Endothelial cell of umbilical vein (primary cell): ENCODE results near the gene GNPAT. TPM values are rescaled to one million over a fixed set of nuclear protein-coding genes. Genes with fewer than 3 reads are reported as not detected.

Experiments
- BruUV-seq: library from RNA; stranded (reverse); fragments of 400-500 nt; replicated peaks from 2 replicates; lab custom pipeline; 2021; lab: Mats Ljungman, UMichigan
- CTCF ChIA-PET: fragments of 300-600, 350-600 bp; sonication (Branson Sonifier 250); formaldehyde crosslinking; loops from one replicate; lab custom pipeline; 2021; ENCODE audit warnings: antibody characterized with exemption, inconsistent platforms; lab: Charles Lee
- POLR2A ChIA-PET: fragments of 300-600, 350-600 bp; sonication (Branson Sonifier 250); formaldehyde crosslinking; loops from one replicate; lab custom pipeline; 2021; ENCODE audit warnings: antibody characterized with exemption, inconsistent platforms; lab: Charles Lee
- DNase-seq: peaks from one replicate; pipeline ENCODE4 v3.0.0-alpha.2; 2011; ENCODE audit warnings: low read depth, low spot score
- FAIRE-seq: peaks from 2 replicates; lab custom pipeline; 2011; peaks lifted over from hg19 to GRCh38; lab: Jason Lieb, UNC
- H2AFZ ChIP-seq: 2 replicates; pipeline ENCODE4 v1.6.0; 2012; ENCODE audit warnings: low read depth, low read length, control low read depth, inconsistent platforms
- H3K27ac ChIP-seq: 2 replicates; pipeline ENCODE4 v1.5.1; 2011; ENCODE audit warnings: low read depth, mild to moderate bottlenecking, control low read depth, low read length, moderate library complexity; ENCODE audit not compliant: insufficient read depth
- H3K27me3 ChIP-seq, 2 experiments: 2 replicates each; pipeline versions ENCODE4 v1.6.0 to v1.6.1; 2011; ENCODE audit warnings: low read length in 2 of 2, mixed read lengths in 1 of 2; ENCODE audit not compliant: control insufficient read depth in 2 of 2, insufficient read depth in 2 of 2
- H3K36me3 ChIP-seq, 2 experiments: 2 replicates in 1 of 2; 3 replicates in 1 of 2; pipeline ENCODE4 v1.5.1; 2011; ENCODE audit warnings: low read length in 2 of 2, mild to moderate bottlenecking in 1 of 2, moderate library complexity in 1 of 2; ENCODE audit not compliant: control insufficient read depth in 2 of 2, insufficient read depth in 2 of 2; ENCODE audit errors: extremely low read depth in 1 of 2
- H3K4me1 ChIP-seq: 3 replicates; pipeline ENCODE4 v1.5.1; 2011; ENCODE audit warnings: mild to moderate bottlenecking, low read length; ENCODE audit not compliant: control insufficient read depth, insufficient read depth; ENCODE audit errors: extremely low read depth
- H3K4me2 ChIP-seq: 2 replicates; pipeline ENCODE4 v1.6.1; 2011; ENCODE audit warnings: low read length, control low read depth, mixed read lengths; ENCODE audit not compliant: insufficient read depth
- H3K4me3 ChIP-seq, 3 experiments: fragments of 200-600 bp in 1 of 3; sonication (generic), shearing (Covaris generic) in 1 of 3; replicated peaks in 1 of 3; 2 replicates each; pipeline ENCODE4 v1.5.1; 2011 to 2016; ENCODE audit warnings: control low read depth in 3 of 3, low read length in 3 of 3, mild to moderate bottlenecking in 2 of 3, inconsistent platforms in 1 of 3, low read depth in 1 of 3, moderate library complexity in 1 of 3; ENCODE audit not compliant: insufficient read depth in 1 of 3
- H3K79me2 ChIP-seq: 2 replicates; pipeline ENCODE4 v1.6.0; 2012; ENCODE audit warnings: low read length, inconsistent platforms; ENCODE audit not compliant: control insufficient read depth, insufficient read depth
- H3K9ac ChIP-seq: replicated peaks from 2 replicates; pipeline ENCODE3; 2011; ENCODE audit warnings: low read length, control low read depth; ENCODE audit not compliant: insufficient read depth; ENCODE audit errors: extremely low read depth
- H3K9me1 ChIP-seq: replicated peaks from 3 replicates; pipeline ENCODE4 v1.6.0; 2011; ENCODE audit warnings: mild to moderate bottlenecking, low read length; ENCODE audit not compliant: control insufficient read depth, insufficient read depth; ENCODE audit errors: extremely low read depth
- H3K9me3 ChIP-seq: replicated peaks from 2 replicates; pipeline ENCODE4 v1.5.1; 2012; ENCODE audit warnings: low read length, inconsistent platforms; ENCODE audit not compliant: control insufficient read depth, insufficient read depth
- H4K20me1 ChIP-seq: replicated peaks from 2 replicates; pipeline ENCODE3; 2011; ENCODE audit warnings: mild to moderate bottlenecking, low read length; ENCODE audit not compliant: control insufficient read depth, insufficient read depth; ENCODE audit errors: extremely low read depth
- CTCF ChIP-seq, 2 donors: IDR thresholded peaks; 1 replicate in 1 of 2; 2 replicates in 1 of 2; pipeline ENCODE4 v1.5.1; 2011; ENCODE audit warnings: low read length in 2 of 2, mild to moderate bottlenecking in 2 of 2, moderate library complexity in 2 of 2, control low read depth in 1 of 2, inconsistent platforms in 1 of 2, low read depth in 1 of 2; ENCODE audit not compliant: insufficient read depth in 1 of 2; ENCODE audit errors: extremely low read depth in 1 of 2
- EZH2 ChIP-seq: IDR thresholded peaks from 2 replicates; pipeline ENCODE4 v1.6.1; 2012; ENCODE audit warnings: borderline replicate concordance, low read depth, mild to moderate bottlenecking, moderate library complexity, low read length, inconsistent platforms; ENCODE audit not compliant: severe bottlenecking
- FOS ChIP-seq: IDR thresholded peaks from 2 replicates; pipeline ENCODE4 v1.6.1; 2011; ENCODE audit warnings: mild to moderate bottlenecking, low read length, moderate library complexity, borderline replicate concordance; ENCODE audit not compliant: insufficient read depth
- GATA2 ChIP-seq: IDR thresholded peaks from 2 replicates; pipeline ENCODE4 v1.7.0; 2011; ENCODE audit warnings: low read depth, mild to moderate bottlenecking, moderate library complexity, mixed read lengths, low read length; ENCODE audit not compliant: insufficient read length, insufficient read depth
- JUN ChIP-seq: IDR thresholded peaks from 2 replicates; pipeline ENCODE4 v1.6.1; 2011; ENCODE audit warnings: borderline replicate concordance, low read depth; ENCODE audit not compliant: insufficient read length, insufficient read depth
- MAX ChIP-seq: IDR thresholded peaks from 2 replicates; pipeline ENCODE4 v1.6.1; 2011; ENCODE audit not compliant: insufficient read depth, insufficient read length
- MYC ChIP-seq: IDR thresholded peaks from one replicate; pipeline ENCODE4 v1.6.1; 2011; ENCODE audit warnings: mild to moderate bottlenecking, low read depth, low read length
- POLR2A ChIP-seq: IDR thresholded peaks from 2 replicates; pipeline ENCODE4 v1.6.1; 2012; ENCODE audit warnings: low read depth, mild to moderate bottlenecking, control low read depth, low read length
- POLR2AphosphoS5 ChIP-seq: IDR thresholded peaks from 2 replicates; pipeline ENCODE4 v1.6.1; 2012; ENCODE audit warnings: low read depth, mild to moderate bottlenecking, control low read depth, low read length, moderate library complexity; ENCODE audit not compliant: insufficient read depth
- dilution Hi-C: fragments of 300-500 bp; cut with MboI; formaldehyde crosslinking; loops from one replicate; pipeline ENCODE4 v1.15.0; 2019; ENCODE audit warnings: low sequenced_read_pairs; ENCODE audit not compliant: extremely low pct_ligation_motif_present
- intact Hi-C: fragments of 100-400 bp; cut with micrococcal nuclease; formaldehyde crosslinking; loops from one replicate; pipeline ENCODE4 v1.10.0; 2022
- polyA plus RNA-seq, 4 experiments: library from polyadenylated mRNA; depleted of rRNA in 3 of 4; stranded (reverse) in 3 of 4; unstranded in 1 of 4; fragments of >200 nt; gene quantifications; 2 replicates each; pipeline versions ENCODE4 v1.2.1 to v1.2.3, GENCODE V29; 2011 to 2012; ENCODE audit warnings: missing spikeins in 1 of 4
- total RNA-seq: library from RNA; stranded (reverse); gene quantifications from 2 replicates; pipeline ENCODE4 v1.2.3, GENCODE V29; 2021

Gene GNPAT
- total and polyA plus RNA-seq, 2 donors (not counting 3 experiments of a cell fraction or from before 2014, with no cell fraction given): 18.9 to 51.4 TPM

GRCh38 chr1:231279081-231279480 is 38.1 kb downstream of the GNPAT start:
- Histone ChIP-seq H3K9me1 (no peaks in the 10 kb centered on the region), H3K27ac (peak overlapping the region; percentile 34), H3K9me3 (no peaks in the 10 kb centered on the region), H3K27me3 (no peaks in the 10 kb centered on the region), H4K20me1 (no peaks in the 10 kb centered on the region), H3K4me2 (no peak overlapping the region), H3K4me1 (peaks cover 18% of the 10 kb centered on the region), H3K79me2 (no peaks in the 10 kb centered on the region), H3K9ac (no peak overlapping the region), H3K36me3 (peaks cover 5 to 6% of the 10 kb centered on the region in 2 experiments), H3K4me3 (no peak overlapping the region), H2AFZ (no peak overlapping the region)
- FAIRE-seq (peak; percentile 87), DNase-seq (peak; percentile 76)
- POLR2A ChIA-PET: no interaction called here
- TF ChIP-seq JUN: peak; percentile 77
- TF ChIP-seq GATA2: no peak
- no peak for TF ChIP-seq POLR2A
- peak; percentile 65 for TF ChIP-seq FOS
- TF ChIP-seq POLR2AphosphoS5: peak; percentile 54
- BruUV-seq: no TSS peak
- intact Hi-C loops: loop anchor here (1.0 kb wide), 1 partner anchor 38 kb away; the partner anchor contains the start of gene GNPAT
- CTCF ChIA-PET: interaction anchor here (1.0 kb wide), 3 partner anchors 19 to 54 kb away, joined by 3 to 5 read pairs (median 4); no protein-coding TSS in a partner anchor
- dilution Hi-C loops: no loop called here

GRCh38 chr1:231279683-231280082 is 38.7 kb downstream of the GNPAT start:
- no peak for DNase-seq
- no peak for FAIRE-seq
- CTCF ChIA-PET: interaction anchor here (1.0 kb wide), 3 partner anchors 19 to 54 kb away, joined by 3 to 5 read pairs (median 4); no protein-coding TSS in a partner anchor
- no peak overlapping the region for H2AFZ ChIP-seq
- no peaks in the 10 kb centered on the region for H3K27me3 ChIP-seq
- no peaks in the 10 kb centered on the region for H3K79me2 ChIP-seq
- peaks cover 18% of the 10 kb centered on the region for H3K4me1 ChIP-seq
- no TSS peak for BruUV-seq
- H3K9ac ChIP-seq: no peak overlapping the region
- intact Hi-C loops (loop anchor here (1.0 kb wide), 1 partner anchor 38 kb away; the partner anchor contains the start of gene GNPAT), dilution Hi-C loops (no loop called here)
- H4K20me1 ChIP-seq: no peaks in the 10 kb centered on the region
- POLR2A ChIA-PET: no interaction called here
- TF ChIP-seq GATA2: no peak
- TF ChIP-seq MYC: no peak
- TF ChIP-seq POLR2A: no peak
- no peak for TF ChIP-seq POLR2AphosphoS5
- no peak for TF ChIP-seq MAX
- TF ChIP-seq EZH2: no peak
- TF ChIP-seq JUN: no peak
- TF ChIP-seq FOS: no peak
- no peak for TF ChIP-seq CTCF (IDR thresholded peaks at IDR 0.05; ENCODE audit: extremely low read depth in 1 of 2, insufficient read depth in 1 of 2, low read depth in 1 of 2, low read length in 2 of 2)
- no peak overlapping the region for H3K4me3 ChIP-seq
- no peak overlapping the region for H3K4me2 ChIP-seq
- H3K9me3 ChIP-seq: no peaks in the 10 kb centered on the region
- H3K9me1 ChIP-seq: no peaks in the 10 kb centered on the region
- peaks cover 0 to 2% of the 10 kb centered on the region in 2 experiments for H3K36me3 ChIP-seq
- H3K27ac ChIP-seq: peak overlapping the region; percentile 19
